ENCODE data around the gene MVK.

MVK gene

GRCh38 chr12:109542876-109543275, 30.7 kb upstream of the MVK start:
- no peak for DNase-seq

- DNase-seq, result no peak
These were observed 28.6 kb upstream of the MVK start for GRCh38 chr12:109544955-109545531.

- no peak for DNase-seq
These were observed 27.8 kb upstream of the MVK start for GRCh38 chr12:109545826-109546225.

- DNase-seq, result no peak
These were observed 26.3 kb upstream of the MVK start for GRCh38 chr12:109547286-109547685.

GRCh38 chr12:109548258-109548657, 25.3 kb upstream of the MVK start:
- no peak for DNase-seq

- DNase-seq, result peak; percentile 42
These were observed 23.9 kb upstream of the MVK start for GRCh38 chr12:109549613-109550270.

GRCh38 chr12:109550281-109550680, 23.3 kb upstream of the MVK start:
- DNase-seq, result no peak

- DNase-seq, result no peak
These were observed 22.5 kb upstream of the MVK start for GRCh38 chr12:109551108-109551507.

- DNase-seq, result no peak
These were observed 20.6 kb upstream of the MVK start for GRCh38 chr12:109552971-109553370.

- DNase-seq, result no peak
These were observed 20.1 kb upstream of the MVK start for GRCh38 chr12:109553483-109553882.

GRCh38 chr12:109553906-109554500, 19.6 kb upstream of the MVK start:
- DNase-seq, result no peak

- no peak for DNase-seq
These were observed 18.8 kb upstream of the MVK start for GRCh38 chr12:109554761-109555160.

GRCh38 chr12:109555431-109556315, 17.9 kb upstream of the MVK start:
- no peak for DNase-seq

GRCh38 chr12:109557200-109557599, 16.4 kb upstream of the MVK start:
- DNase-seq, result no peak

GRCh38 chr12:109557805-109558204, 15.8 kb upstream of the MVK start:
- DNase-seq, result no peak

- DNase-seq, result no peak
These were observed 15.0 kb upstream of the MVK start for GRCh38 chr12:109558374-109559199.

- no peak for DNase-seq
These were observed 14.4 kb upstream of the MVK start for GRCh38 chr12:109559200-109559505.

- no peak for DNase-seq
These were observed 14.0 kb upstream of the MVK start for GRCh38 chr12:109559601-109560000.

GRCh38 chr12:109560867-109561710, 12.5 kb upstream of the MVK start:
- no peak for DNase-seq

GRCh38 chr12:109561711-109562030, 11.9 kb upstream of the MVK start:
- DNase-seq, result no peak

GRCh38 chr12:109562871-109563270, 10.7 kb upstream of the MVK start:
- no peak for DNase-seq

Measured in right kidney (tissue), 1 donor.